ENCODE data around the gene WNT4.

WNT4 gene

GRCh38 chr1:22143065-22144033 is at the start of gene WNT4:
WNT4 (minus strand) TSS chr1:22143097; CDS start chr1:22142922, 175 bp downstream.
- Histone ChIP-seq H3K4me1 (ENCODE audit: control insufficient read depth, insufficient read depth, low read length) (peaks cover 16% of the 10 kb centered on the region), H3K36me3 (ENCODE audit: control insufficient read depth, insufficient read depth, low read length) (no peaks in the 10 kb centered on the region), H3K27me3 (ENCODE audit: control insufficient read depth, insufficient read depth, low read length) (peaks cover 36% of the 10 kb centered on the region), H3K9ac (ENCODE audit: low read depth, low read length) (no peak within 1 kb of the TSS), H3K4me3 (ENCODE audit: low read depth, low read length) (peak within 1 kb of the TSS; percentile 62), H3K27ac (ENCODE audit: low read depth, low read length) (no peak within 1 kb of the TSS), H3K9me3 (ENCODE audit: control insufficient read depth, insufficient read depth, low read length) (no peaks in the 10 kb centered on the region)

DNA sequence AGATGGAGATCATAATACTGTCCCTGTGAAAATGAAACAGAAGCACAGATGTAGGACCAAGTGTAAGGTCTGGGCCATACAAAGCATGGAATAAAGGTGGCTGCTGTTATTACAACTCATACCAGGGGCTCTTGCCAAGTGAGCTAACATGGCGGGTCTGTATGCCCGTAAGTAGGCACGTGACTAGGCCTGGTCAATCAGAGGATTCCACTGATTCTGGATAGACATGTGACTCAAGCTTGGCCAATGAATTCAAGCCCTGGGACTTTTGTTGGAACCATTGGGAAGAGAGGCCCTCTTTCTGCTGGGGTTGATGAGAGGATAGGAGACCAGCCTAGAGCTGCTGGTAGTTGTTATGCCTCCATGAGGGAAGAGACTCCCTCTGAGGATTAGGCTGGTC is 47.8 kb upstream of the WNT4 start:
- Histone ChIP-seq H3K27me3 (ENCODE audit: control insufficient read depth, insufficient read depth, low read length) (no peaks in the 10 kb centered on the region), H3K9ac (ENCODE audit: low read depth, low read length) (no peak overlapping the region), H3K36me3 (ENCODE audit: control insufficient read depth, insufficient read depth, low read length) (no peaks in the 10 kb centered on the region), H3K9me3 (ENCODE audit: control insufficient read depth, insufficient read depth, low read length) (no peaks in the 10 kb centered on the region), H3K27ac (ENCODE audit: low read depth, low read length) (no peak overlapping the region), H3K4me1 (ENCODE audit: control insufficient read depth, insufficient read depth, low read length) (no peaks in the 10 kb centered on the region), H3K4me3 (ENCODE audit: low read depth, low read length) (no peak overlapping the region)

- Histone ChIP-seq H3K36me3 (ENCODE audit: control insufficient read depth, insufficient read depth, low read length) (no peaks in the 10 kb centered on the region), H3K27me3 (ENCODE audit: control insufficient read depth, insufficient read depth, low read length) (no peaks in the 10 kb centered on the region), H3K4me3 (ENCODE audit: low read depth, low read length) (no peak overlapping the region), H3K4me1 (ENCODE audit: control insufficient read depth, insufficient read depth, low read length) (no peaks in the 10 kb centered on the region), H3K9ac (ENCODE audit: low read depth, low read length) (no peak overlapping the region), H3K27ac (ENCODE audit: low read depth, low read length) (no peak overlapping the region), H3K9me3 (ENCODE audit: control insufficient read depth, insufficient read depth, low read length) (no peaks in the 10 kb centered on the region)
Measured at GRCh38 chr1:22190251-22190650, 47.4 kb upstream of the WNT4 start.

- Histone ChIP-seq H3K4me3 (ENCODE audit: low read depth, low read length) (no peak overlapping the region), H3K4me1 (ENCODE audit: control insufficient read depth, insufficient read depth, low read length) (no peaks in the 10 kb centered on the region), H3K27me3 (ENCODE audit: control insufficient read depth, insufficient read depth, low read length) (no peaks in the 10 kb centered on the region), H3K27ac (ENCODE audit: low read depth, low read length) (no peak overlapping the region), H3K36me3 (ENCODE audit: control insufficient read depth, insufficient read depth, low read length) (no peaks in the 10 kb centered on the region), H3K9ac (ENCODE audit: low read depth, low read length) (no peak overlapping the region), H3K9me3 (ENCODE audit: control insufficient read depth, insufficient read depth, low read length) (no peaks in the 10 kb centered on the region)
Measured at GRCh38 chr1:22189619-22190018, 46.7 kb upstream of the WNT4 start.

DNA sequence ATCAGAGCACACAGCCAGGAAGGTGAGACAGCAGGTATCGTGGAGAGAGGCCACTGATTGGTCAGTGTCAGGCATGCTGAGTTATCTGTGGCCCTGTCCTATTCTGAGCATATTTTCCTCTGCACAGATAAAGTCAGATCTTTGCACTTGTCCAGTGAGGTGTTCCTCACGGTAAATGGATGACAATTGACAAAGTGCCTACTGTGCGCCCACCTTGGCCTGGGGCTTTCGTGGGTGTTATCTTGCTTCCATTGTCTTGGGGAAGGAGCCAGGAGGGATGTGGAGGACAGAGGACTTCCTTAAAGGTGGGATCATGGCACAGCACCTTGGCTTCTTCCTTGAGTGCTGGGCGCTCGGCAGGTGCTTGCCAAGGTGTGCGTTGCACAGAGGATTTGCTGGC is 46.0 kb upstream of the WNT4 start:
- Histone ChIP-seq H3K4me3 (ENCODE audit: low read depth, low read length) (no peak overlapping the region), H3K9ac (ENCODE audit: low read depth, low read length) (no peak overlapping the region), H3K27me3 (ENCODE audit: control insufficient read depth, insufficient read depth, low read length) (no peaks in the 10 kb centered on the region), H3K4me1 (ENCODE audit: control insufficient read depth, insufficient read depth, low read length) (no peaks in the 10 kb centered on the region), H3K9me3 (ENCODE audit: control insufficient read depth, insufficient read depth, low read length) (no peaks in the 10 kb centered on the region), H3K36me3 (ENCODE audit: control insufficient read depth, insufficient read depth, low read length) (no peaks in the 10 kb centered on the region), H3K27ac (ENCODE audit: low read depth, low read length) (no peak overlapping the region)

DNA sequence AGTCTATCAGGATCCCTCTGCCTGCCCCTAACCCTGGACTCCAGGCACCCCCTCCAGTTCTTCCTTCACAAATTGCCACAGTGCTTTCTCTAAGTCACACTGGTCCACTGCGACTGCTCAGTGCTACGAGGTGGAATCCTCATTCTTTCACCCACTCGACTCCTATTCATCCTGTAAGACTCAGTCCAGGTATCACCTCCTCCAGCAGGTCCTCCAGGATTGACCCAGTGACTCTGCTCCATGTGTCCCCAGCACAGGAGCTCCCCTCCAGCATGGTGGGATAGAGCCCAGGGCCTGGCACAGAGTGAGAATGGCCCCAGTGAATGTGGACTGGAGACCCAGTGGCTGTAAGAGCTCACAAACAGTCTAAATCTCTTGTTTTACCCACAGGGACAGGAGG is 45.5 kb upstream of the WNT4 start:
- no peaks in the 10 kb centered on the region for H3K36me3 ChIP-seq (ENCODE audit: control insufficient read depth, insufficient read depth, low read length)
- no peak overlapping the region for H3K9ac ChIP-seq (ENCODE audit: low read depth, low read length)
- no peaks in the 10 kb centered on the region for H3K4me1 ChIP-seq (ENCODE audit: control insufficient read depth, insufficient read depth, low read length)
- no peak overlapping the region for H3K4me3 ChIP-seq (ENCODE audit: low read depth, low read length)
- H3K27me3 ChIP-seq (ENCODE audit: control insufficient read depth, insufficient read depth, low read length), result no peaks in the 10 kb centered on the region
- H3K27ac ChIP-seq (ENCODE audit: low read depth, low read length), result no peak overlapping the region
- no peaks in the 10 kb centered on the region for H3K9me3 ChIP-seq (ENCODE audit: control insufficient read depth, insufficient read depth, low read length)

DNA sequence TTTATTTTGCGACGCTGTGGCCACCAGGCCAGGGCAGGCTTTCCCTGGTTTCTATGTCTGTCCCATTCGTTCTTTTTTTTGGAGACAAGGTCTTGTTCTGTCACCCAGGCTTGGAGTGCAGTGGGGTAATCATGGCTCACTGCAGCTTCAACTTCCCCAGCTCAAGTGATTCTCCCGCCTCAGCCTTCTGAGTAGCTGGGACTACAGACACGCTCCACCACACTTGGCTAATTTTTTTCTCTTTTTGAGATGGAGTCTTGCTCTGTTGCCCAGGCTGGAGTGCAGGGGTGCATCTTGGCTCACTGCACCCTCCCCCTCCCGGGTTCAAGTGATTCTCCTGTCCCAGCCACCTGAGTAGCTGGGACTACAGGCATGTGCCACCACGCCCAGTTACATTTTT is 43.4 kb upstream of the WNT4 start:
- no peaks in the 10 kb centered on the region for H3K9me3 ChIP-seq (ENCODE audit: control insufficient read depth, insufficient read depth, low read length)
- no peaks in the 10 kb centered on the region for H3K27me3 ChIP-seq (ENCODE audit: control insufficient read depth, insufficient read depth, low read length)
- H3K9ac ChIP-seq (ENCODE audit: low read depth, low read length), result no peak overlapping the region
- no peak overlapping the region for H3K4me3 ChIP-seq (ENCODE audit: low read depth, low read length)
- H3K27ac ChIP-seq (ENCODE audit: low read depth, low read length), result no peak overlapping the region
- H3K4me1 ChIP-seq (ENCODE audit: control insufficient read depth, insufficient read depth, low read length), result no peaks in the 10 kb centered on the region
- no peaks in the 10 kb centered on the region for H3K36me3 ChIP-seq (ENCODE audit: control insufficient read depth, insufficient read depth, low read length)

DNA sequence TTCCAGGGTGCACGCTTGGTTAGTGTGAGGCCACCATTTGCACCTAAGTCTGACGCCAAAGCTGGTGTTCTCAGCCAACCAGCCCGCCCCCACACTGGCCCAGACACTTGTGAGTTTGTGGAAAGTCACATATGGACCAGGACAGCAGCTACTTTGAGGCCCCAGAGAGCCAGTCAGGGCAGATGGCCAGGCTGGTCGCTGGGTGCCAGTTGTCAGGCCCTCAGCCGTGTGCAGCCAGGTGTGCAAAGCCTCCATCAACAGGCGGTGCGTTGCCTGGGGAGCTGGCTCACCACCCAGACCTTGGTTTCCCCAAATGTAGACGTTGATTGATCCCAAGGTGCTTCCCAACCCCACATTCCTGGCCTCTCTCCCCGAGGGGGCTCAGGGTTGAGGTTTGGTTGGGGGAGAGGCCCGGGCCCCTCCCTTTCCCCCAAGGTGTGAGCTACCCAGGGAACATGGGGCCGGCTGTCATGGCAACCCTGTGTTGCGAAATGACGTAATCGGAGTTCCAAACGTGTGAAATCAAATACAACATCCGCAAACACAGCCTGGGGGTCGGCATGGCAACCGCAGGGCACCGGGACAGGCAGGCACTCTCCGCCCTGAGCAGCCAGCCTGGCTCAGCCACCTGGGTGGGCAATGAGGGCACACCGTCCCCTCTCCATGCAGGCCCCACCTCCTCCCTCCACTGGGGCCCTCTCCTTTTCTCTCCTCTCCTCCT is 42.2 kb upstream of the WNT4 start:
- Histone ChIP-seq H3K4me1 (ENCODE audit: control insufficient read depth, insufficient read depth, low read length) (no peaks in the 10 kb centered on the region), H3K36me3 (ENCODE audit: control insufficient read depth, insufficient read depth, low read length) (no peaks in the 10 kb centered on the region), H3K27ac (ENCODE audit: low read depth, low read length) (no peak overlapping the region), H3K27me3 (ENCODE audit: control insufficient read depth, insufficient read depth, low read length) (no peaks in the 10 kb centered on the region), H3K9ac (ENCODE audit: low read depth, low read length) (no peak overlapping the region), H3K9me3 (ENCODE audit: control insufficient read depth, insufficient read depth, low read length) (no peaks in the 10 kb centered on the region), H3K4me3 (ENCODE audit: low read depth, low read length) (no peak overlapping the region)

GRCh38 chr1:22184454-22184853 is 41.6 kb upstream of the WNT4 start:
- no peaks in the 10 kb centered on the region for H3K9me3 ChIP-seq (ENCODE audit: control insufficient read depth, insufficient read depth, low read length)
- H3K4me3 ChIP-seq (ENCODE audit: low read depth, low read length), result no peak overlapping the region
- no peaks in the 10 kb centered on the region for H3K27me3 ChIP-seq (ENCODE audit: control insufficient read depth, insufficient read depth, low read length)
- no peak overlapping the region for H3K27ac ChIP-seq (ENCODE audit: low read depth, low read length)
- no peaks in the 10 kb centered on the region for H3K4me1 ChIP-seq (ENCODE audit: control insufficient read depth, insufficient read depth, low read length)
- H3K36me3 ChIP-seq (ENCODE audit: control insufficient read depth, insufficient read depth, low read length), result no peaks in the 10 kb centered on the region
- H3K9ac ChIP-seq (ENCODE audit: low read depth, low read length), result no peak overlapping the region

GRCh38 chr1:22182715-22183114 is 39.8 kb upstream of the WNT4 start:
- Histone ChIP-seq H3K36me3 (ENCODE audit: control insufficient read depth, insufficient read depth, low read length) (no peaks in the 10 kb centered on the region), H3K9me3 (ENCODE audit: control insufficient read depth, insufficient read depth, low read length) (no peaks in the 10 kb centered on the region), H3K27ac (ENCODE audit: low read depth, low read length) (no peak overlapping the region), H3K27me3 (ENCODE audit: control insufficient read depth, insufficient read depth, low read length) (no peaks in the 10 kb centered on the region), H3K4me3 (ENCODE audit: low read depth, low read length) (no peak overlapping the region), H3K4me1 (ENCODE audit: control insufficient read depth, insufficient read depth, low read length) (no peaks in the 10 kb centered on the region), H3K9ac (ENCODE audit: low read depth, low read length) (no peak overlapping the region)

DNA sequence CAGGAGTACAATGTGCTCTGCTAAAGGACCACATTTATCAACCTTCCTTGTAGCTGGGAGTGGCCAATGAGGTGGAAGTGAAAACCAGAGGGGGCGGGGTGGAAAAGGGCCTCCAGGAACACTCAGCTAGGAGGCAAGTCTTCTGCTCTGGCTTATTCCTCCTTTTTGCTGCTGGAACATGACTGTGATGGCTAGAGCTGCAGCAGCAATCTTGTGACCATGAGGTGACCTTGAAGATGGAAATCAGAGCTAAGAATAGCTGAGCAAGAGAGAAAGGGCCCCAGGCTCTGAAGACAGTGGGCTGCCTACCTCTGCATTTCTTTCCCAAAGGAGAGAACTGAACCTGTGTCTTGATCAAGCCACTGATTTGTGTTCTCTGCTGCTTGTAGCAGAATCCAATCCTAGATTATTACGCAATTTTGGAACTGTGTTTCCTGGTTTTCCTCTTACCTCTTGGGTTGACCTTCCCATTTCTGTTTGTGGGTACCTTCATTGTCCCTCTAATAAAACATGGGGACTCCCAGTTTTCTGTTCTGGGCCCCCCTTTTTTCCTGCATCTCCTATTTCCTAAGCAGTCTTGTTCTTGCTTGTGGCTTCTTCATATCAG is 36.4 kb upstream of the WNT4 start:
- Histone ChIP-seq H3K9ac (ENCODE audit: low read depth, low read length) (no peak overlapping the region), H3K4me3 (ENCODE audit: low read depth, low read length) (no peak overlapping the region), H3K9me3 (ENCODE audit: control insufficient read depth, insufficient read depth, low read length) (no peaks in the 10 kb centered on the region), H3K27ac (ENCODE audit: low read depth, low read length) (no peak overlapping the region), H3K36me3 (ENCODE audit: control insufficient read depth, insufficient read depth, low read length) (no peaks in the 10 kb centered on the region), H3K27me3 (ENCODE audit: control insufficient read depth, insufficient read depth, low read length) (no peaks in the 10 kb centered on the region), H3K4me1 (ENCODE audit: control insufficient read depth, insufficient read depth, low read length) (no peaks in the 10 kb centered on the region)
